PC-9 (cell line): ENCODE measurements around the gene RFTN2. TPM values are rescaled to one million over a fixed set of nuclear protein-coding genes. Genes with fewer than 3 reads are reported as not detected.

ENCODE experiments used
- BruUV-seq: library from RNA; stranded (reverse); fragments of 400-500 nt; replicated peaks from 2 replicates; lab custom pipeline; 2021; lab: Mats Ljungman, UMichigan
- CTCF ChIA-PET: fragments of 300-600 bp; sonication (Branson Sonifier 250); formaldehyde crosslinking; loops from one replicate; lab custom pipeline; 2022; ENCODE audit warnings: antibody characterized with exemption; lab: Charles Lee
- POLR2A ChIA-PET: fragments of 300-600 bp; sonication (Branson Sonifier 250); formaldehyde crosslinking; loops from one replicate; lab custom pipeline; 2022; ENCODE audit warnings: antibody characterized with exemption; ENCODE audit not compliant: unreplicated experiment; lab: Charles Lee
- DNase-seq, 2 experiments: peaks; one replicate each; pipeline versions ENCODE4 v3.0.0 to v3.0.0-alpha.2; 2015 to 2022; ENCODE audit warnings: mixed read lengths in 1 of 2
- H2AFZ ChIP-seq: fragments of 200-600 bp; sonication (generic); 2 replicates; pipeline ENCODE4 v1.8.1; 2017; ENCODE audit warnings: antibody characterized with exemption
- H3F3A ChIP-seq: fragments of 200-600 bp; sonication (generic); 2 replicates; pipeline ENCODE4 v1.8.1; 2017; ENCODE audit warnings: antibody characterized with exemption, mild to moderate bottlenecking, low read depth; ENCODE audit not compliant: insufficient read depth
- H3K27ac ChIP-seq: fragments of 200-600 bp; sonication (generic); 2 replicates; pipeline ENCODE4 v1.6.1; 2016; ENCODE audit warnings: mixed run types
- H3K27me3 ChIP-seq: fragments of 200-600 bp; sonication (generic); 2 replicates; pipeline ENCODE4 v1.6.1; 2016; ENCODE audit warnings: low read depth, mixed run types; ENCODE audit not compliant: insufficient read depth
- H3K36me3 ChIP-seq: fragments of 200-600 bp; sonication (generic); 2 replicates; pipeline ENCODE4 v1.6.1; 2016; ENCODE audit warnings: low read depth, mixed run types
- H3K4me1 ChIP-seq: fragments of 200-600 bp; sonication (generic); replicated peaks from 2 replicates; pipeline ENCODE4 v1.6.1; 2016; ENCODE audit warnings: mixed run types; ENCODE audit not compliant: insufficient read depth
- H3K4me2 ChIP-seq: fragments of 200-600 bp; sonication (generic); 2 replicates; pipeline ENCODE4 v1.6.1; 2017; ENCODE audit warnings: mixed run types
- H3K4me3 ChIP-seq: fragments of 200-600 bp; sonication (generic); 2 replicates; pipeline ENCODE4 v1.6.1; 2016; ENCODE audit warnings: mixed run types
- H3K79me2 ChIP-seq: fragments of 200-600 bp; sonication (generic); 2 replicates; pipeline ENCODE4 v1.6.1; 2017; ENCODE audit warnings: low read depth, mixed run types
- H3K9me2 ChIP-seq: fragments of 200-600 bp; sonication (generic); 2 replicates; pipeline ENCODE4 v1.8.1; 2017; ENCODE audit warnings: mild to moderate bottlenecking; ENCODE audit not compliant: insufficient read depth
- H3K9me3 ChIP-seq: fragments of 200-600 bp; sonication (generic); 2 replicates; pipeline ENCODE4 v1.8.1; 2016; ENCODE audit warnings: low read depth; ENCODE audit not compliant: insufficient read depth
- H4K20me1 ChIP-seq: fragments of 200-600 bp; sonication (generic); 2 replicates; pipeline ENCODE4 v1.8.1; 2017; ENCODE audit not compliant: insufficient read depth
- CTCF ChIP-seq: fragments of 200-600 bp; sonication (generic); conservative IDR thresholded peaks from 2 replicates; pipeline ENCODE4 v1.6.1; 2017; ENCODE audit warnings: mixed run types, antibody characterized with exemption, mild to moderate bottlenecking, moderate library complexity
- EZH2 ChIP-seq: fragments of 200-600 bp; sonication (generic); IDR thresholded peaks from 2 replicates; pipeline ENCODE4 v1.8.0; 2017; ENCODE audit warnings: antibody characterized with exemption, low read depth
- intact Hi-C: fragments of 100-400 bp; cut with micrococcal nuclease; formaldehyde crosslinking; loops from one replicate; pipeline ENCODE4 v1.10.0; 2022; ENCODE audit not compliant: unreplicated experiment
- total RNA-seq: library from RNA; stranded (reverse); gene quantifications from 2 replicates; pipeline ENCODE4 v1.2.3, GENCODE V29; 2021

RFTN2 gene
- total RNA-seq, 1 experiment from 2014 or later: not detected

- intact Hi-C loops: no loop called here
- ChIA-PET CTCF (no interaction called here), POLR2A (no interaction called here)
- H2AFZ ChIP-seq: no peak overlapping the region
- no peaks in the 10 kb centered on the region for H3F3A ChIP-seq
- no peaks in the 10 kb centered on the region for H3K9me3 ChIP-seq
- H4K20me1 ChIP-seq: no peaks in the 10 kb centered on the region
- H3K27me3 ChIP-seq: no peaks in the 10 kb centered on the region
- H3K27ac ChIP-seq: no peak overlapping the region
- no peaks in the 10 kb centered on the region for H3K4me1 ChIP-seq
- TF ChIP-seq EZH2: no peak
- no peak for TF ChIP-seq CTCF
- H3K79me2 ChIP-seq: no peaks in the 10 kb centered on the region
- H3K4me3 ChIP-seq: no peak overlapping the region
- no peak for DNase-seq
- no peak overlapping the region for H3K4me2 ChIP-seq
- no TSS peak for BruUV-seq
- no peaks in the 10 kb centered on the region for H3K36me3 ChIP-seq
- H3K9me2 ChIP-seq: no peaks in the 10 kb centered on the region
Observed at GRCh38 chr2:197673106-197673505, 2.3 kb downstream of the RFTN2 start.

GRCh38 chr2:197672371-197672893 is 3.0 kb downstream of the RFTN2 start:
- H3K36me3 ChIP-seq: no peaks in the 10 kb centered on the region
- no peak for DNase-seq
- no peaks in the 10 kb centered on the region for H3K9me2 ChIP-seq
- no peaks in the 10 kb centered on the region for H4K20me1 ChIP-seq
- POLR2A ChIA-PET: no interaction called here
- intact Hi-C loops: no loop called here
- CTCF ChIA-PET: no interaction called here
- H2AFZ ChIP-seq: no peak overlapping the region
- no peak overlapping the region for H3K4me2 ChIP-seq
- no peaks in the 10 kb centered on the region for H3K27me3 ChIP-seq
- no peaks in the 10 kb centered on the region for H3K9me3 ChIP-seq
- TF ChIP-seq EZH2 (no peak), CTCF (no peak)
- H3K79me2 ChIP-seq: no peaks in the 10 kb centered on the region
- no TSS peak for BruUV-seq
- H3K27ac ChIP-seq: no peak overlapping the region
- H3F3A ChIP-seq: no peaks in the 10 kb centered on the region
- H3K4me3 ChIP-seq: no peak overlapping the region
- H3K4me1 ChIP-seq: no peaks in the 10 kb centered on the region

- Histone ChIP-seq H4K20me1 (no peaks in the 10 kb centered on the region), H3K9me3 (0 out of 2 replicates have a peak, but pooled peaks cover 5% of the 10 kb centered on the region), H3K9me2 (no peaks in the 10 kb centered on the region), H2AFZ (no peak overlapping the region), H3F3A (no peaks in the 10 kb centered on the region), H3K36me3 (no peaks in the 10 kb centered on the region), H3K79me2 (no peaks in the 10 kb centered on the region), H3K4me2 (no peak overlapping the region), H3K4me3 (no peak overlapping the region), H3K4me1 (no peaks in the 10 kb centered on the region), H3K27me3 (no peaks in the 10 kb centered on the region), H3K27ac (no peak overlapping the region)
- intact Hi-C loops: no loop called here
- DNase-seq: no peak
- TF ChIP-seq EZH2: no peak
- no peak for TF ChIP-seq CTCF
- ChIA-PET POLR2A (no interaction called here), CTCF (no interaction called here)
- BruUV-seq: no TSS peak
Observed at GRCh38 chr2:197669077-197669476, 6.3 kb downstream of the RFTN2 start.
